ENCODE measurements around the gene POMGNT1.

DNA sequence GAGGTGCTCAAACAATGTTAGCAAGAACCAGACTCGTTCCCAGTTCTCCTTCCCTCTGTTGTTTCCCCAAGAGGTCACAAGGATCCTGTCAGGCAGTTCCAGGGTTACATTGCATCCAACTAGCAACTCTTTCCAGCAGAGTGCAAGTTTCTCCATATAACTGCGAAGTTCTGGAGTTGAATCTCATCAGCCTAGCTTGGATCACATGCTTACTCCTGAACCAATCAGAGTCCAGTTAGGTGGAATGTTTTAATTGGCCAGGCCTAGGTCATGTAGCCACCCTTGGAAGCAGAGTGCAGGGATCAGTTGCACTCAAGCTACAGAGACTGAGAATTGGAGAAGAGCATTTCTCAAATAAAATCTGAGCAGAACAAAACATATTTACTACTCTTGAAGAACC, 49.9 kb downstream of the POMGNT1 start:
- TF ChIP-seq MYC (IDR thresholded peaks at IDR 0.05; ENCODE audit: insufficient read depth, insufficient read length, insufficient replicate concordance, low read length, severe bottlenecking) (no peak), ZZZ3 (IDR thresholded peaks at IDR 0.05; ENCODE audit: control insufficient read depth, insufficient read length, low read depth) (no peak), FOXM1 (IDR thresholded peaks at IDR 0.05; ENCODE audit: low read depth, low read length) (no peak), NFYB (IDR thresholded peaks at IDR 0.05; ENCODE audit: insufficient read depth, low read depth, low read length) (no peak), CHD2 (IDR thresholded peaks at IDR 0.05; ENCODE audit: borderline replicate concordance, low read depth, low read length) (no peak), HDAC2 (IDR thresholded peaks at IDR 0.05) (no peak)
- TF ChIP-seq, protein P1, sequence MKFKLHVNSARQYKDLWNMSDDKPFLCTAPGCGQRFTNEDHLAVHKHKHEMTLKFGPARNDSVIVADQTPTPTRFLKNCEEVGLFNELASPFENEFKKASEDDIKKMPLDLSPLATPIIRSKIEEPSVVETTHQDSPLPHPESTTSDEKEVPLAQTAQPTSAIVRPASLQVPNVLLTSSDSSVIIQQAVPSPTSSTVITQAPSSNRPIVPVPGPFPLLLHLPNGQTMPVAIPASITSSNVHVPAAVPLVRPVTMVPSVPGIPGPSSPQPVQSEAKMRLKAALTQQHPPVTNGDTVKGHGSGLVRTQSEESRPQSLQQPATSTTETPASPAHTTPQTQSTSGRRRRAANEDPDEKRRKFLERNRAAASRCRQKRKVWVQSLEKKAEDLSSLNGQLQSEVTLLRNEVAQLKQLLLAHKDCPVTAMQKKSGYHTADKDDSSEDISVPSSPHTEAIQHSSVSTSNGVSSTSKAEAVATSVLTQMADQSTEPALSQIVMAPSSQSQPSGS (IDR thresholded peaks at IDR 0.05; ENCODE audit: low read length) = no peak
